ENCODE results near the gene TFPT. TPM values are rescaled to one million over a fixed set of nuclear protein-coding genes. Genes with fewer than 3 reads are reported as not detected.
A peak's percentile ranks its signal among the peaks of the same experiment; 100 is the strongest.

Gene TFPT
- total and polyA plus RNA-seq, 2 of the 13 experiments (the other 11 are each of a cell fraction or from before 2014, with no cell fraction given), result 8.4 to 10.7 TPM

DNA sequence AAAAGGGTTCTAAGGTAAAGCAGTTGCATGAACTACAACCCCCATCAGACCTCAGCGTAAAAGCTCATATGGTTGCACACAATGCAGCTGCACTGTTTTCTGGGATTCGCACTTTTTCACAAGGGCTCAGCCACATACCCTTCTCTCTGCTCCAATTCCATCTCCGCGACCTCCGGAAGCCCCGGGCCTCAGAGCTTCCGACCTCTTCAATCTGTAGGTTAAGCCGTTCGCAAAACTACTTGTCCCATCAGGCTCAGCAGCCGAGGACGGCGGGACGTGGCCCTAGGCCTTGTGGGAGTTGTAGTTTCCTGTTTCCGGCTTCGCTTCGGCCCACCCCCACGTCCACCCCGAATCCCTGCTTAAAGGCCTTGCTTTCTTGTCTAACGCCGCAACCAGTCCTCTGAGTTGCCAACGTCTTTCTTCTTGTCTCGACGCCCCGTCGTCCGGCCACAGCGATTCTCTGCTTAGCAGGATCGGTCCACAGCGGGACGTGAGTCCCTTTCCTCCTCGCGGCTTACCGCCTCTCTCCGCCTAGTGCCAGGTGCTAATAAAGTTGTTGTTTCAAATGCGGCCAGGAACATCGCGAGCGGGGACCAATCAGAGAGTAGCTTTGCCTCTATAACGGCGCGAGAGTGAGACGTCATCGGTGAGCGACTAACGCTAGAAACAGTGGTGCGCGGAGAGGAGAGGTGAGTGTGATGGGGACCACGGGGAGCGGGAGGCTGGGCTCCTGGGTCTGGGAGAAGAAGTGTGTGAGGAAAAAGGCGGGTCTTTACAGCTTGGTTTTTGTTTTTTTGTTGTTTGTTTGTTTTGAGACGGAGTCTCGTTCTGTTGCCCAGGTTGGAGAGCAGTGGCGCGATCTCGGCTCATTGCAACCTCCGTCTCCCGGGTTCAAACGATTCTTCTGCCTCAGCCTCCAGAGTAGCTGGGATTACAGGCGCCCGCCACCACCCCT is at the start of gene TFPT, which contains the start of gene PRPF31 (continued):
- TF ChIP-seq ZFP36 (IDR thresholded peaks at IDR 0.05; ENCODE audit: borderline replicate concordance, low read depth, low read length, partially characterized antibody) (no peak), ZNF883 (CRISPR knock-in tag; IDR thresholded peaks at IDR 0.05; ENCODE audit: not compliant biosample characterization) (peak; percentile 56), JUNB (CRISPR knock-in tag; IDR thresholded peaks at IDR 0.05; ENCODE audit: borderline replicate concordance) (peak; percentile 44; the same call in 1 of the 2 replicates), KAT8 (CRISPR knock-in tag; IDR thresholded peaks at IDR 0.05) (peak; percentile 99), GTF2F1 (IDR thresholded peaks at IDR 0.05; ENCODE audit: low read length) (0 out of 2 replicates have a peak, but pooled peaks have one; percentile 71), CCAR2 (optimal IDR thresholded peaks at IDR 0.05; ENCODE audit: low read depth, low read length) (peak; percentile 93), ZNF12 (CRISPR knock-in tag; IDR thresholded peaks at IDR 0.05) (peak; percentile 99), NR2F2 (IDR thresholded peaks at IDR 0.05; ENCODE audit: borderline replicate concordance, low read depth) (peak; percentile 47; the same call in 1 of the 2 replicates), ZNF33B (CRISPR knock-in tag; IDR thresholded peaks at IDR 0.05) (0 out of 2 replicates have a peak, but pooled peaks have one; percentile 48), GLI4 (CRISPR knock-in tag; IDR thresholded peaks at IDR 0.05; ENCODE audit: borderline replicate concordance) (peak; percentile 30; the same call in 1 of the 2 replicates), XBP1 (CRISPR knock-in tag; IDR thresholded peaks at IDR 0.05) (no peak), ZNF788 (CRISPR knock-in tag; IDR thresholded peaks at IDR 0.05; ENCODE audit: borderline replicate concordance) (no peak; the same call in 1 of the 2 replicates), PAX8 (CRISPR knock-in tag; IDR thresholded peaks at IDR 0.05; ENCODE audit: borderline replicate concordance) (no peak), ZNF333 (CRISPR knock-in tag; IDR thresholded peaks at IDR 0.05; ENCODE audit: borderline replicate concordance) (no peak), SALL1 (CRISPR knock-in tag; IDR thresholded peaks at IDR 0.05) (peak; percentile 89), NFIB (CRISPR knock-in tag; IDR thresholded peaks at IDR 0.05; ENCODE audit: borderline replicate concordance) (no peak), SNAI1 (CRISPR knock-in tag; IDR thresholded peaks at IDR 0.05; ENCODE audit: borderline replicate concordance) (no peak), HES4 (CRISPR knock-in tag; IDR thresholded peaks at IDR 0.05; ENCODE audit: borderline replicate concordance) (peak; percentile 57; the same call in 1 of the 2 replicates), ZNF264 (CRISPR knock-in tag; IDR thresholded peaks at IDR 0.05) (no peak), ZNF232 (CRISPR knock-in tag; IDR thresholded peaks at IDR 0.05; ENCODE audit: borderline replicate concordance) (no peak), ZNF354B (CRISPR knock-in tag; IDR thresholded peaks at IDR 0.05) (no peak)
- TF ChIP-seq, protein P1, sequence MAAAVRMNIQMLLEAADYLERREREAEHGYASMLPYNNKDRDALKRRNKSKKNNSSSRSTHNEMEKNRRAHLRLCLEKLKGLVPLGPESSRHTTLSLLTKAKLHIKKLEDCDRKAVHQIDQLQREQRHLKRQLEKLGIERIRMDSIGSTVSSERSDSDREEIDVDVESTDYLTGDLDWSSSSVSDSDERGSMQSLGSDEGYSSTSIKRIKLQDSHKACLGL (CRISPR knock-in tag; IDR thresholded peaks at IDR 0.05), result no peak
- TF ChIP-seq, protein P2, sequence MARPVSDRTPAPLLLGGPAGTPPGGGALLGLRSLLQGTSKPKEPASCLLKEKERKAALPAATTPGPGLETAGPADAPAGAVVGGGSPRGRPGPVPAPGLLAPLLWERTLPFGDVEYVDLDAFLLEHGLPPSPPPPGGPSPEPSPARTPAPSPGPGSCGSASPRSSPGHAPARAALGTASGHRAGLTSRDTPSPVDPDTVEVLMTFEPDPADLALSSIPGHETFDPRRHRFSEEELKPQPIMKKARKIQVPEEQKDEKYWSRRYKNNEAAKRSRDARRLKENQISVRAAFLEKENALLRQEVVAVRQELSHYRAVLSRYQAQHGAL (CRISPR knock-in tag; IDR thresholded peaks at IDR 0.05; ENCODE audit: not compliant biosample characterization), result no peak
- TF ChIP-seq, protein P3, sequence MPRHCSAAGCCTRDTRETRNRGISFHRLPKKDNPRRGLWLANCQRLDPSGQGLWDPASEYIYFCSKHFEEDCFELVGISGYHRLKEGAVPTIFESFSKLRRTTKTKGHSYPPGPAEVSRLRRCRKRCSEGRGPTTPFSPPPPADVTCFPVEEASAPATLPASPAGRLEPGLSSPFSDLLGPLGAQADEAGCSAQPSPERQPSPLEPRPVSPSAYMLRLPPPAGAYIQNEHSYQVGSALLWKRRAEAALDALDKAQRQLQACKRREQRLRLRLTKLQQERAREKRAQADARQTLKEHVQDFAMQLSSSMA (CRISPR knock-in tag; IDR thresholded peaks at IDR 0.05), result no peak
- TF ChIP-seq, protein P4, sequence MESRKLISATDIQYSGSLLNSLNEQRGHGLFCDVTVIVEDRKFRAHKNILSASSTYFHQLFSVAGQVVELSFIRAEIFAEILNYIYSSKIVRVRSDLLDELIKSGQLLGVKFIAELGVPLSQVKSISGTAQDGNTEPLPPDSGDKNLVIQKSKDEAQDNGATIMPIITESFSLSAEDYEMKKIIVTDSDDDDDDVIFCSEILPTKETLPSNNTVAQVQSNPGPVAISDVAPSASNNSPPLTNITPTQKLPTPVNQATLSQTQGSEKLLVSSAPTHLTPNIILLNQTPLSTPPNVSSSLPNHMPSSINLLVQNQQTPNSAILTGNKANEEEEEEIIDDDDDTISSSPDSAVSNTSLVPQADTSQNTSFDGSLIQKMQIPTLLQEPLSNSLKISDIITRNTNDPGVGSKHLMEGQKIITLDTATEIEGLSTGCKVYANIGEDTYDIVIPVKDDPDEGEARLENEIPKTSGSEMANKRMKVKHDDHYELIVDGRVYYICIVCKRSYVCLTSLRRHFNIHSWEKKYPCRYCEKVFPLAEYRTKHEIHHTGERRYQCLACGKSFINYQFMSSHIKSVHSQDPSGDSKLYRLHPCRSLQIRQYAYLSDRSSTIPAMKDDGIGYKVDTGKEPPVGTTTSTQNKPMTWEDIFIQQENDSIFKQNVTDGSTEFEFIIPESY (CRISPR knock-in tag; IDR thresholded peaks at IDR 0.05), result peak; percentile 76
